Endodermal cell (in vitro differentiated cells): ENCODE measurements around the gene CHSY1. TPM values are rescaled to one million over a fixed set of nuclear protein-coding genes. Genes with fewer than 3 reads are reported as not detected.

Experiments used
- DNase-seq: peaks from one replicate; pipeline ENCODE4 v3.0.0-alpha.2; 2017
- H3K27ac ChIP-seq: 2 replicates; pipeline ENCODE4 v1.5.1; 2013; ENCODE audit warnings: mild to moderate bottlenecking, low read depth, low read length, moderate library complexity
- H3K27me3 ChIP-seq: 2 replicates; pipeline ENCODE4 v1.6.1; 2013; ENCODE audit warnings: mild to moderate bottlenecking, low read length, moderate library complexity; ENCODE audit not compliant: insufficient read depth, control insufficient read depth, poor library complexity, severe bottlenecking
- H3K36me3 ChIP-seq: 2 replicates; pipeline ENCODE4 v1.7.0; 2013; ENCODE audit warnings: mild to moderate bottlenecking, low read length, moderate library complexity; ENCODE audit not compliant: control insufficient read depth, insufficient read depth
- H3K4me1 ChIP-seq: one replicate; pipeline ENCODE4 v1.7.0; 2013; ENCODE audit warnings: low read length; ENCODE audit not compliant: control insufficient read depth, insufficient read depth
- H3K4me3 ChIP-seq: 2 replicates; pipeline ENCODE4 v1.5.1; 2013; ENCODE audit warnings: mild to moderate bottlenecking, low read length, moderate library complexity
- H3K9ac ChIP-seq: 2 replicates; pipeline ENCODE4 v1.6.1; 2013; ENCODE audit warnings: mild to moderate bottlenecking, low read length, moderate library complexity; ENCODE audit not compliant: poor library complexity, severe bottlenecking; ENCODE audit errors: extremely low read depth
- H3K9me3 ChIP-seq: 2 replicates; pipeline ENCODE4 v1.6.1; 2013; ENCODE audit warnings: mild to moderate bottlenecking, low read length, moderate library complexity; ENCODE audit not compliant: control insufficient read depth
- H3K27ac Mint-ChIP-seq: 2 replicates; pipeline ENCODE4 v1.8.0; 2020; ENCODE audit warnings: mixed read lengths
- H3K27me3 Mint-ChIP-seq: 2 replicates; pipeline ENCODE4 v1.8.0; 2021; ENCODE audit warnings: mild to moderate bottlenecking, mixed read lengths; ENCODE audit not compliant: insufficient read depth
- H3K36me3 Mint-ChIP-seq: 2 replicates; pipeline ENCODE4 v1.8.0; 2020; ENCODE audit warnings: low read depth, mixed read lengths
- H3K4me1 Mint-ChIP-seq: 2 replicates; pipeline ENCODE4 v1.8.0; 2020; ENCODE audit warnings: mixed read lengths
- H3K4me3 Mint-ChIP-seq: 2 replicates; pipeline ENCODE4 v1.8.0; 2020; ENCODE audit warnings: mild to moderate bottlenecking, moderate library complexity, mixed read lengths
- H3K9me3 Mint-ChIP-seq: 2 replicates; pipeline ENCODE4 v1.8.0; 2020; ENCODE audit warnings: mild to moderate bottlenecking, mixed read lengths
- WGBS, 2 experiments: methylation state at CpG; one replicate each; pipeline versions ENCODE4 v1.1.5 to v1.1.7; 2013; ENCODE audit warnings: missing lambda C conversion rate in 2 of 2, mixed read lengths in 1 of 2; ENCODE audit not compliant: insufficient coverage in 1 of 2, insufficient read length in 1 of 2; 5-methylcytosine and 5-hydroxymethylcytosine counted together
- total RNA-seq, 2 donors: library from RNA; stranded (reverse); fragmentation: NEBNext Ultra II Directional in 1 of 2; extraction: Animal tissue kit (Norgen Biotek cat#: 25700) in 1 of 2; gene quantifications; 2 replicates in 1 of 2; 3 replicates in 1 of 2; pipeline ENCODE4 v1.2.1, GENCODE V29; 2021
- TF ChIP-seq, protein P1 (sequence below): fragments of 200-600 bp; sonication (generic); conservative IDR thresholded peaks from 2 replicates; pipeline ENCODE4 v1.5.0; 2021; ENCODE audit warnings: antibody characterized with exemption, mild to moderate bottlenecking

Gene CHSY1
- total RNA-seq, 2 donors from 2014 or later, result 33.3 to 39.9 TPM

DNA sequence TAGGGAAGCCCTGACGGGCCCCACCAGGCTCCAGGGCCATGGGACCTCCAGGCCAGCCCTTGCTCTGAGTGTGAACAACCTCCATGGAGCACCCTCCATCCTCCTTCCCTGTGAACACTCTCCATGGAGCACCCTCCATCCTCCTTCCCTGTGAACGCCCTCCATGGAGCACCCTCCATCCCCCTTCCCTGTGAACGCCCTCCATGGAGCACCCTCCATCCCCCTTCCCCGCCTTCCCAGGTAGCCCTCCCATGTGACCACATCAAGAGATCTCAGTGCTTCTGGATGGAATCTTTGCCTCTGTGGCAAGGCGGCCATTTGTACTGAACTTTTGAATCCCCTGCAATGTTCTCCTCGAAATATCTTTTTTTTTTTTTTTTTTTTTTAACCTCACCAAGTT is 66.5 kb downstream of the CHSY1 start:
- H3K4me1 ChIP-seq, result peaks cover 10% of the 10 kb centered on the region
- no peaks in the 10 kb centered on the region for H3K27me3 ChIP-seq
- no peak overlapping the region for H3K4me3 ChIP-seq
- DNase-seq, result no peak
- no peak overlapping the region for H3K4me3 Mint-ChIP-seq
- peaks cover 24% of the 10 kb centered on the region for H3K4me1 Mint-ChIP-seq
- no peaks in the 10 kb centered on the region for H3K9me3 Mint-ChIP-seq
- H3K36me3 Mint-ChIP-seq, result peaks cover 7% of the 10 kb centered on the region
- peaks cover 3% of the 10 kb centered on the region for H3K27me3 Mint-ChIP-seq
- TF ChIP-seq, protein P1, sequence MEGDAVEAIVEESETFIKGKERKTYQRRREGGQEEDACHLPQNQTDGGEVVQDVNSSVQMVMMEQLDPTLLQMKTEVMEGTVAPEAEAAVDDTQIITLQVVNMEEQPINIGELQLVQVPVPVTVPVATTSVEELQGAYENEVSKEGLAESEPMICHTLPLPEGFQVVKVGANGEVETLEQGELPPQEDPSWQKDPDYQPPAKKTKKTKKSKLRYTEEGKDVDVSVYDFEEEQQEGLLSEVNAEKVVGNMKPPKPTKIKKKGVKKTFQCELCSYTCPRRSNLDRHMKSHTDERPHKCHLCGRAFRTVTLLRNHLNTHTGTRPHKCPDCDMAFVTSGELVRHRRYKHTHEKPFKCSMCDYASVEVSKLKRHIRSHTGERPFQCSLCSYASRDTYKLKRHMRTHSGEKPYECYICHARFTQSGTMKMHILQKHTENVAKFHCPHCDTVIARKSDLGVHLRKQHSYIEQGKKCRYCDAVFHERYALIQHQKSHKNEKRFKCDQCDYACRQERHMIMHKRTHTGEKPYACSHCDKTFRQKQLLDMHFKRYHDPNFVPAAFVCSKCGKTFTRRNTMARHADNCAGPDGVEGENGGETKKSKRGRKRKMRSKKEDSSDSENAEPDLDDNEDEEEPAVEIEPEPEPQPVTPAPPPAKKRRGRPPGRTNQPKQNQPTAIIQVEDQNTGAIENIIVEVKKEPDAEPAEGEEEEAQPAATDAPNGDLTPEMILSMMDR, result no peak
- peaks cover 31% of the 10 kb centered on the region for H3K36me3 ChIP-seq
- H3K27ac ChIP-seq, result no peak overlapping the region
- no peak overlapping the region for H3K27ac Mint-ChIP-seq
- no peak overlapping the region for H3K9ac ChIP-seq
- WGBS, 2 experiments, result 87 to 97% methylated on average over 4 to 6 of the region's 6 CpGs
- no peaks in the 10 kb centered on the region for H3K9me3 ChIP-seq

DNA sequence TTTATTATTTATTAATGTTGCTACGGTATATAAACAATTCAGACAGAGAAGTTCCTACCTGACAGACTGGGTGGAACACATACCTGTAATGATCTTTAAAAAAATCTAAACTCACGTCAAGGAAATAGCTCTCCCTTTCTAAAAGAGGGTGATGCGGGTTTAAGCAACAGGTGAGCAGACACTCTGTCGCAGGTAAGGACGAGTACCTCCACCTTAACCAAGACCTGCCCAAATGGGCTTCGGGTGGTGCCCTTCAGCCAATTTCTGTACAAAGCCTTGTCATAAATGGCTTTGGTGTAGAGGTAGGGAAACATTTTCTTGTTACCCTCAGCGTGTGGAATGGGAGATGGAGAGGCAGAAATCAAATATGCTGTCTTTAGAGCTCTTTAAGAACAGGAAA is 67.0 kb downstream of the CHSY1 start:
- no peaks in the 10 kb centered on the region for H3K9me3 ChIP-seq
- H3K27me3 ChIP-seq, result no peaks in the 10 kb centered on the region
- peaks cover 7% of the 10 kb centered on the region for H3K36me3 Mint-ChIP-seq
- H3K4me3 ChIP-seq, result no peak overlapping the region
- no peak overlapping the region for H3K9ac ChIP-seq
- no peak overlapping the region for H3K27ac ChIP-seq
- peaks cover 10% of the 10 kb centered on the region for H3K4me1 ChIP-seq
- TF ChIP-seq, protein P1, result no peak
- no peak for DNase-seq
- H3K27me3 Mint-ChIP-seq, result peaks cover under 1% of the 10 kb centered on the region
- H3K9me3 Mint-ChIP-seq, result no peaks in the 10 kb centered on the region
- H3K27ac Mint-ChIP-seq, result no peak overlapping the region
- peaks cover 19% of the 10 kb centered on the region for H3K4me1 Mint-ChIP-seq
- H3K4me3 Mint-ChIP-seq, result no peak overlapping the region
- 85 to 95% methylated on average over 4 to 7 of the region's 7 CpGs for WGBS, 2 experiments
- peaks cover 31% of the 10 kb centered on the region for H3K36me3 ChIP-seq

DNA sequence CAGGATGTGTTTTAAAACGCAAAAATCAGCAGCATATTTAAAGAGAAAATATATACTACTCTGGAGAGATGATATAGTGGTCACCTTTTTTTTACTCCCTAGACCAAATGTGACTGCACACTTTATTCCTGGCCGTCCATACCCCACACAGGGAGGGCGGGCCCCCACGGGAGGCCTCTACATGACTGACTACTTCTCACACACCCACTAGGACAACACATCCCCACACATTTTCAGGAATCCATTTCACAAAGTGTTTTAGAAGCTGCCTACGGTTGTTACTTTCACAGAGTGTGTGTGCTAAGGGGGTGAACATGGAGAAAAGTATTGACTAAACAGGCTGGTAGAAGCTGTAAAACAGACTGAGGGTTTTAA is 67.9 kb downstream of the CHSY1 start:
- TF ChIP-seq, protein P1, result no peak
- H3K4me1 Mint-ChIP-seq, result peaks cover 12% of the 10 kb centered on the region

More for the DNA sequence above, 67.9 kb downstream of the CHSY1 start:
- Histone ChIP-seq H3K9me3 (no peaks in the 10 kb centered on the region), H3K27ac (no peak overlapping the region), H3K4me1 (peaks cover 10% of the 10 kb centered on the region), H3K9ac (no peak overlapping the region), H3K36me3 (peaks cover 31% of the 10 kb centered on the region), H3K4me3 (no peak overlapping the region), H3K27me3 (no peaks in the 10 kb centered on the region)
- Mint-ChIP-seq H3K9me3 (no peaks in the 10 kb centered on the region), H3K4me3 (no peak overlapping the region), H3K27ac (no peak overlapping the region), H3K27me3 (no peaks in the 10 kb centered on the region), H3K36me3 (peaks cover 10% of the 10 kb centered on the region)
- no peak for DNase-seq
- 94 to 100% methylated on average over 1 to 5 of the region's 5 CpGs for WGBS, 2 experiments
